ENCODE data around the gene AHCYL1.

The AHCYL1 gene

DNA sequence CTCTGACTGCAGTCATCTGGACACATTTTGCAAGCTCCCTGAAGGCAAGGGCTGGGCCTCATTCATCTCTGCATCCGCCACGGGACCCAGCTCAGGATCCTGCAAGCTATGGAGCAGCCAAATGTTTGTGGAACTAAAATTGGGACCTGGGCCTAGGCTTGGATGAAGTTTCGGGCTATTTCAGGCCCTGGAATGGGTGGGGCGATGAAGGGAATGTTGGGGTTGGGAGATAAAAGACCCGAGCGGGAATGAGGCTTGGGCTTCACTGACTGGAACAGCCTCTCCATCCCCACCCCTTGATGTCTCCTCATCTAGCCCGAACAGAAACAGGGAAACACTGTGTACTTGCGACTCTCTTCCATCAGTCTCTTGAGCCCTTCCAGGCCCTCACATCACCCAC is 7.3 kb upstream of the AHCYL1 start:
- TF ChIP-seq, protein P1, sequence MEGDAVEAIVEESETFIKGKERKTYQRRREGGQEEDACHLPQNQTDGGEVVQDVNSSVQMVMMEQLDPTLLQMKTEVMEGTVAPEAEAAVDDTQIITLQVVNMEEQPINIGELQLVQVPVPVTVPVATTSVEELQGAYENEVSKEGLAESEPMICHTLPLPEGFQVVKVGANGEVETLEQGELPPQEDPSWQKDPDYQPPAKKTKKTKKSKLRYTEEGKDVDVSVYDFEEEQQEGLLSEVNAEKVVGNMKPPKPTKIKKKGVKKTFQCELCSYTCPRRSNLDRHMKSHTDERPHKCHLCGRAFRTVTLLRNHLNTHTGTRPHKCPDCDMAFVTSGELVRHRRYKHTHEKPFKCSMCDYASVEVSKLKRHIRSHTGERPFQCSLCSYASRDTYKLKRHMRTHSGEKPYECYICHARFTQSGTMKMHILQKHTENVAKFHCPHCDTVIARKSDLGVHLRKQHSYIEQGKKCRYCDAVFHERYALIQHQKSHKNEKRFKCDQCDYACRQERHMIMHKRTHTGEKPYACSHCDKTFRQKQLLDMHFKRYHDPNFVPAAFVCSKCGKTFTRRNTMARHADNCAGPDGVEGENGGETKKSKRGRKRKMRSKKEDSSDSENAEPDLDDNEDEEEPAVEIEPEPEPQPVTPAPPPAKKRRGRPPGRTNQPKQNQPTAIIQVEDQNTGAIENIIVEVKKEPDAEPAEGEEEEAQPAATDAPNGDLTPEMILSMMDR (IDR thresholded peaks at IDR 0.05; ENCODE audit: low read depth, low read length, missing control alignments): no peak

DNA sequence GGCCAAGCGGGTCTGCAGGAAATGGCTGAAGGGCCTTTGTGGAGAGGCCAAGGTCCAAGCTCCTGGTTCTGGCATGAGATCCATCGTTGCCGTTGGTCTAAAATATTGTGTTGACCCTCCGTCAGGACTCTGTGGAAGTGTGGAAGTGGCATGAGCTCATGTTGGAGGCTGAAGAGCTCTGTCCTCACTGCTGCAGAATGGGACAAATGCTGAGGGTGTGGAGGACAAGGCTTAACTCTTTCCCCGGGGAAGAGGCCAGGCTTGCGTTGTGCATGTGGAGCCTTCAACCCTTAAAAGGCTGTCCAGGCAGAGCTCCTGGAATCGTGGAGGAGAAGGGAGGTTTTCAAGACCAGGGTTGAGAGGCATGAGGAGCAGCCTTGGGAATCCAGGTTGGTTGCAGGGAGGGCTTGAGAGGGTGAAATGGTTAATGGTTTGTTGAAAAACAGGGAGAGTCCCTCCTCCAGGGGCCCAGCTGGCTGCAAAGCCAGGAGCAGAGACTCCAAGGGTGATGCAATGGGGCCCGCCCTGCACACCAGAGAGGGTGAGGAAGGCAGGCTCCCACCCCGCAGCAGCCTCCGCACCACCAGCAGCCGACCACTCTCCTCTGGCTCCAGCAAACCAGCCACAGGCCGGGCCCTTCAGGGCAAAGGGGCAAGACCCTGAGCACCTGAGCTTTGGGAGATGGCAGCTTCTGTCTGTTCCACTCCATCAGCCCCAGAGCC is 6.7 kb upstream of the AHCYL1 start:
- no peak for DNase-seq
- in situ Hi-C loops (cut with HindIII; ENCODE audit: low pct_ligation_motif_present, low sequenced_read_pairs): no loop called here
- H3K27ac ChIP-seq: no peak overlapping the region
- TF ChIP-seq, protein P1 (IDR thresholded peaks at IDR 0.05; ENCODE audit: low read depth, low read length, missing control alignments): no peak
- H3K36me3 ChIP-seq (replicated peaks): no peaks in the 10 kb centered on the region
- H3K4me3 ChIP-seq (ENCODE audit: low read depth, low read length): no peak overlapping the region
- H3K27me3 ChIP-seq (replicated peaks): no peaks in the 10 kb centered on the region

More for the DNA sequence above, 7.3 kb upstream of the AHCYL1 start:
- in situ Hi-C loops (cut with HindIII; ENCODE audit: low pct_ligation_motif_present, low sequenced_read_pairs): no loop called here
- Histone ChIP-seq H3K27me3 (replicated peaks) (no peaks in the 10 kb centered on the region), H3K4me3 (ENCODE audit: low read depth, low read length) (no peak overlapping the region), H3K27ac (no peak overlapping the region), H3K36me3 (replicated peaks) (no peaks in the 10 kb centered on the region)
- DNase-seq: no peak

DNA sequence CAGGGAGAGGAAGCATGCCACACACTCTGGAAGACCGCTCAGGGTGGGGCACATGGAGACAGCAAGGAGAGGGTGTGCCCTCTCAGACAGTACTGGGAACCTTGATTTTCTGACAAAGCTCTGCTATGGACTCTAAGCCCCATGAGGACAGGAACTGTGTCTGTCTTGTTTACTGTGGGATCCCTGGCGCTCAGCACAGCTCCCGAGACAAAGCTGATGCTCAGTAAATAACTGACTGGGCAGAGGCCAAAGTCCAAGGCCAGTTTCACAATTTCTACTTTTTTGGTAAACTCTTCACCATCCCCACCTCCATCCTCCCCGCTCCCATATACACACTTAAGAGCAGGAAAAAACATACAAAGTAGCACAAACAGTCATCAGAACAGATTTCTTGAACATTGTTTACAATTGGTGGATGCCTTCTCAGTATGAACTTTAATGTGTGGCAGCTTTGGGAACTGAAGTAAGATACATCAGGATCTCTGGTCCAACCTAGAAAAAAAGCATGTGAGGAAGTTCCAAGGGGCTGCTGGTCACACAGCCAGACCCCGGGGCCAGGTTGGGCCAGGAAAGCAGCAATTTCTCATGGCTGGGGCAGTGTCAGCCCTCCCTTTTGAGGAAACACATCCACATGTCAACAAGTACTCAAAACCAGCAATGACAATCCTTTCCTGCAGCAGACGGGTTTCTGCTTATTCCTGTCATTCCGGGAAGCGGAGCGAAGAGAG is 5.6 kb upstream of the AHCYL1 start:
- no peak for DNase-seq
- in situ Hi-C loops (cut with HindIII; ENCODE audit: low pct_ligation_motif_present, low sequenced_read_pairs): no loop called here
- Histone ChIP-seq H3K27me3 (replicated peaks) (no peaks in the 10 kb centered on the region), H3K27ac (no peak overlapping the region), H3K36me3 (replicated peaks) (no peaks in the 10 kb centered on the region), H3K4me3 (ENCODE audit: low read depth, low read length) (no peak overlapping the region)
- TF ChIP-seq, protein P1 (IDR thresholded peaks at IDR 0.05; ENCODE audit: low read depth, low read length, missing control alignments): no peak

DNA sequence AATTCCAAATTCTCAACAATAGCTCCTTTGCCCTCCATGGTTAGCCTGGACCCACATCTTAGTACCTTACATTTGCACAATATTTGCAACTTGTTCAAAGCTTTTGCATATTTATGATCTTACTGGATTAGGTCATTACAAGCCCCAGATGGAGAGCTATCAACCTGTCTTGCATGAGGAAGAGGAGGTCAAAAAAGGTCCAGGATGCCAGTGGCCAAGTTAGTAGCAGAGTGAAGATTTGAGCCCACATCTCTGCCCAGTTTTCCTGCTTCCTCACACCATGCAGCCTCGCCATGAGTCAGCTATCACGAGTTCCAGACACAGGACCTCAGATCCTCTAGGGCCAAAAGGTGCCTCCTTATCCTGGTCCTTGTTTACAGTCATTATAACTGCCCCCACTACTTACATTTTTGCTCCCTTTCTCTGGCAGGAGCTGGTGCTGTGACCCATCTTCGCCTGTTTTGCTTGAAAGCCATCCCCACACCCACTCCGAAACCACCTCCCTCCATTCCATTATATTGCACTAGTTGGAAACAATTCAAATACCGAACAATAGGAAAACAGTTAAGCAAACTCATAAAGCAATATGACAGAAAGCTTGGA is 5.0 kb upstream of the AHCYL1 start:
- Histone ChIP-seq H3K36me3 (replicated peaks) (no peaks in the 10 kb centered on the region), H3K27ac (no peak overlapping the region), H3K27me3 (replicated peaks) (no peaks in the 10 kb centered on the region), H3K4me3 (ENCODE audit: low read depth, low read length) (no peak overlapping the region)
- in situ Hi-C loops (cut with HindIII; ENCODE audit: low pct_ligation_motif_present, low sequenced_read_pairs): no loop called here
- TF ChIP-seq, protein P1 (IDR thresholded peaks at IDR 0.05; ENCODE audit: low read depth, low read length, missing control alignments): no peak
- DNase-seq: peak; percentile 40

DNA sequence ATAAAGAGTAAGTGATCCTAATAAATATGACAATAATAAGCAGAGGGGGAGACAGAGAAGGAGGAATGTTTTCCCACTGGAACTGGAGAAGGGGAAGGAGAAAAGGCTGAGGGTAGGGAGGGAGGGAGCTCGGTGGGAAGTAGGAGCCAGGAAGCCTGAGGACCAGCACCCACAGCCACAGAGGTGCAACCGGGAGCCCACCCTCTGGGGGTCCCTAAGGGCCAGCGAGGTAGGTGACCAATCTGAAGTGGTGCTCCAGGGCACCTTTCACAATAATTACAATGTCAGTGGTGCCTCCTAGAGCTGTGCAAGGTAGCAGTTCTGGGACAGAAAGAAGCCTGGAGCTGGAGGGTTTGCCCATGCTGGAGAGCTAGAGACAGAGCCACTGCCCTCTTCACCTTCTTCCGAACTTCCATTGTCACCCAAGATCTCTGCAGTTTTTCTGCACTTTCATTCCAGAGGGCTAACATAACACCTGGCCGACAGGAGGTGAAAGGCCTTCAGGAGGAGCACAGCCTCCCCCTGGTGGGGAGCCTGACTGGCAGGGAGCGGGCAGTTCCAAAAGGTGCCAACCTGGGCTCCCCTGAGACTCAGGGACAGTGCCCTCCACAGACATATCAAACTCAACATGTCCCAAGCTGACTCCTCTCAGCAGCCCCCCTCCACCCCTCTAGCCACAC is 4.1 kb upstream of the AHCYL1 start:
- no peaks in the 10 kb centered on the region for H3K36me3 ChIP-seq (replicated peaks)
- no peak for DNase-seq
- H3K27me3 ChIP-seq (replicated peaks): no peaks in the 10 kb centered on the region
- H3K4me3 ChIP-seq (ENCODE audit: low read depth, low read length): no peak overlapping the region
- H3K27ac ChIP-seq: no peak overlapping the region
- TF ChIP-seq, protein P1 (IDR thresholded peaks at IDR 0.05; ENCODE audit: low read depth, low read length, missing control alignments): peak; percentile 67
- in situ Hi-C loops (cut with HindIII; ENCODE audit: low pct_ligation_motif_present, low sequenced_read_pairs): no loop called here

Measured in brain microvascular endothelial cell (primary cell).